Measurements from ENCODE around the gene JPT2.

JPT2 gene

DNA sequence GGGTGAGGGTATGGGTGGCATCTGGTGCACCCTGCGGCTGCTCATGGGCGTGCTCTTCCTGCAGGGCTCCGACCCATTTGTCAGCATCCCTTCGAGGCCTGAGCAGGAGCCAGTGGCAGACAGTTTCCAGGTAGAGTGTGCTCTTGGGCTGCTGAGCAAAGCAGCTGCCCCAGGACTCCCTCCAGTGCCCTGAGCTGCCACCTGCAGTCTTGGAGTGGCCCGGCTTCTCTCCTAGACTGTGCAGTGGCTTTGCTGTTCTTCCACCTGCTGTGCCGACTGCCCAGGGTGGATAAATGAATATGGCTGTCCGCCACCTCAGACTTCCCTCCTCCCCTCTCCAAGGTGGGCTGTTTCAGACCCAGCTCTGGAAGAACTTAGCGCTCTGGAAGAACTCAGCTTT, 10.8 kb upstream of the JPT2 start:
- no peak overlapping the region for H3K4me3 ChIP-seq (ENCODE audit: low read depth, low read length)
- no peak for DNase-seq (ENCODE audit: low read depth)
- TF ChIP-seq, protein P1, sequence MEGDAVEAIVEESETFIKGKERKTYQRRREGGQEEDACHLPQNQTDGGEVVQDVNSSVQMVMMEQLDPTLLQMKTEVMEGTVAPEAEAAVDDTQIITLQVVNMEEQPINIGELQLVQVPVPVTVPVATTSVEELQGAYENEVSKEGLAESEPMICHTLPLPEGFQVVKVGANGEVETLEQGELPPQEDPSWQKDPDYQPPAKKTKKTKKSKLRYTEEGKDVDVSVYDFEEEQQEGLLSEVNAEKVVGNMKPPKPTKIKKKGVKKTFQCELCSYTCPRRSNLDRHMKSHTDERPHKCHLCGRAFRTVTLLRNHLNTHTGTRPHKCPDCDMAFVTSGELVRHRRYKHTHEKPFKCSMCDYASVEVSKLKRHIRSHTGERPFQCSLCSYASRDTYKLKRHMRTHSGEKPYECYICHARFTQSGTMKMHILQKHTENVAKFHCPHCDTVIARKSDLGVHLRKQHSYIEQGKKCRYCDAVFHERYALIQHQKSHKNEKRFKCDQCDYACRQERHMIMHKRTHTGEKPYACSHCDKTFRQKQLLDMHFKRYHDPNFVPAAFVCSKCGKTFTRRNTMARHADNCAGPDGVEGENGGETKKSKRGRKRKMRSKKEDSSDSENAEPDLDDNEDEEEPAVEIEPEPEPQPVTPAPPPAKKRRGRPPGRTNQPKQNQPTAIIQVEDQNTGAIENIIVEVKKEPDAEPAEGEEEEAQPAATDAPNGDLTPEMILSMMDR (conservative IDR thresholded peaks at IDR 0.05; ENCODE audit: low read depth, low read length), result no peak

DNA sequence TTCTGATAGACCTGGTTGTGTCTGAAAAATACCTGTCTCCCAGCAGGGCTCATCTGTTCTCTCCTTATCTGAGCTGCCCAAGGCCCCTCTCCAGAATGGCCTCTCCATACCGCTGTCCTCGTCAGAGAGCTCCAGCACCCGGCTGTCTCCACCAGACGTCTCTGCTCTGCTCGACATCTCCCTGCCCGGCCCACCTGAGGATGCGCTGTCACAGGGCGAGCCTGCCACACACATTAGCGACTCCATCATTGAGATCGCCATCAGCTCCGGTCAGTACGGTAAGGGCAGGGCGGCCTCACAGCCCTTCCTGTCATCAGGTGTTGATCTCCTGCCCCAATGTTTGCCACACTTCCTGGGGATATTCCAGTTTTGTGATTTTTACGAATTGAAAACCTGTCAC, 10.2 kb upstream of the JPT2 start:
- TF ChIP-seq, protein P1 (conservative IDR thresholded peaks at IDR 0.05; ENCODE audit: low read depth, low read length), result no peak
- no peak for DNase-seq (ENCODE audit: low read depth)
- no peak overlapping the region for H3K4me3 ChIP-seq (ENCODE audit: low read depth, low read length)

DNA sequence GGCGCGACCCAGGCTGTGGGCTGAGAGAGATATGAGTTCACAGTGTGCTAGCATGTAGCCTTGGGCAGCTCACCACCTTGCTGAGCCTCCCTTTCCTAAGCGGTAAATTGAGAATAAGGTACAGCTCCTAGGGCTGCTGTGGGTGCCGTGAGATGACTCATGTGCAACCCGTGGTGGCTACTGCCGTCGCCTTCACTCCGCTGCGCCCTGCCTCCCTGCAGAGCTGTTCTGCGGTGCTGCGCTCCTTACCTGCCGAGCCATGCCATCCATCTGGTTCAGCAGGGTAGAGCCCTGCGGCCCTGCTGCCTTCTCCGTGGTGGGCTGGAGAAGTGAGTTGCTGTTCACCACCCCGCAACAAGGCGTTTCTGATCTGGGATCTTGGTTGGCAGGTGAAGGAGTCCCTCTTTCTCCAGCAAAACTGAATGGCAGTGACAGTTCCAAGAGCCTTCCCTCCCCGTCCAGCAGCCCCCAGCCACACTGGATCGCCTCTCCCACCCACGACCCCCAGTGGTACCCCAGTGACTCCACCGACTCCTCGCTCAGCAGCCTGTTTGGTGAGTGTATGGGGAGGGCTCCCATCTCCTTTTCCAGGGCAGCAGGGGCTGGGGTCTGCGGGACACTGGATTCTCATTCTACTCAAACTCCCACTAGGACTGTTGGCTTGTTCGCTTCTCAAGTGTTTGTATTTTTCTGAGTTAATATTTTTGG, 9.3 kb upstream of the JPT2 start:
- DNase-seq (ENCODE audit: low read depth), result no peak
- no peak overlapping the region for H3K4me3 ChIP-seq (ENCODE audit: low read depth, low read length)
- TF ChIP-seq, protein P1 (conservative IDR thresholded peaks at IDR 0.05; ENCODE audit: low read depth, low read length), result no peak

DNA sequence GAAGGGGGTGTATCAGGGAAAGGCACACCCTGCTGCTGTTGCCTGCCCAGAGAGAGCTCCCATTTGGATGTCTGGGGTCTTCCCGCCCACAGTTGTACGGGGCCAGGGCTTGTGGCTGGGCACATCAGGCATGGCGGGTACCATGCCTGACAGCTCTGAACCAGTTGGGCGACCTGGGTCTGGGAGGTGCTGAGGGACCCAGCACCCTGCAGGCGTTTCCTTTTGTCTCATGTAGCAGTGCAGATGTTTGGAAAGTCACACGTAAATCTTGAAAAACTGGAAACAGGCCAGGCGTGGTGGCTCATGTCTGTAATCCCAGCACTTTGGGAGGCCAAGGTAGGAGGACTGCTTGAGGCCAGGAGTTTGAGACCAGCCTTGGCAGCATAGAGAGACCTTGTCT, 8.4 kb upstream of the JPT2 start:
- H3K4me3 ChIP-seq (ENCODE audit: low read depth, low read length), result no peak overlapping the region
- no peak for DNase-seq (ENCODE audit: low read depth)
- TF ChIP-seq, protein P1 (conservative IDR thresholded peaks at IDR 0.05; ENCODE audit: low read depth, low read length), result no peak

DNA sequence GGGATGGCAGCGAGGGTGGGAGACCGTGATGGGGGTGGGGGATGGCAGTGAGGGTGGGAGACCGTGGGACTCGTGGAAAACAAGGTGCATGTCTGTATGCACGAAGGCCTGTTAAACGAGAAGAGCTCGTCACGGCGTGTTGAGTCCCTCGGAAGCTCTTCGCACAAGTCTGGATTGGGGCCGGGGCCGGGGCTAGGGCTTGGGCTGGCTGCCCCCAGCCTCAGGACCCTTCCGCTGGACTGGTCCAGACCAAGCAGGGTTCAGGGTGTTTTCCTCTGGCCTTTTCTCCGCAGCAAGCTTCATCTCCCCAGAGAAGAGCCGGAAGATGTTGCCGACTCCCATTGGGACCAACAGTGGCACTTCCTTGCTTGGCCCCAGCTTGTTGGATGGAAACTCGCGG, 7.7 kb upstream of the JPT2 start:
- TF ChIP-seq, protein P1 (conservative IDR thresholded peaks at IDR 0.05; ENCODE audit: low read depth, low read length), result no peak
- DNase-seq (ENCODE audit: low read depth), result no peak
- H3K4me3 ChIP-seq (ENCODE audit: low read depth, low read length), result no peak overlapping the region

DNA sequence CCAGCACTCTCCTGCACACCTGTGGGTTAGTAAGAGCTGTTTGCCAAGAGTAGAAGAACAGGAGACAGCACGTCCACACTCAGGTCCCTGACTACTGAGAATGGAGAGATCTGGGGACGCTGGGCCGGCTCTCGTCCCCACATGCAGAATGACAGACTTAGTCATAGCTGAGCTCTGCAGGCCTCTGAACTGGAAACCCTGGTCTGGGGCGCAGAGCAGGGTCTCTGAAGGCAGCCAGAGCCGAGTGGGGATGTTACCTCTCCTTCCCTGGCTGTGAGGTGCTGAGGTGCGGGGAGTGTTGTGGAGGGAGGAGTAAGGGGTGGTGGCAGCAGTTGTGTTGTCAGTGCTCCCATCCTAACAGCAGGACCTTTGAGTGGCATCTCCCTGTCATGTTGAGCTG, 7.2 kb upstream of the JPT2 start:
- no peak for DNase-seq (ENCODE audit: low read depth)
- H3K4me3 ChIP-seq (ENCODE audit: low read depth, low read length), result no peak overlapping the region
- TF ChIP-seq, protein P1 (conservative IDR thresholded peaks at IDR 0.05; ENCODE audit: low read depth, low read length), result no peak

- TF ChIP-seq, protein P1 (conservative IDR thresholded peaks at IDR 0.05; ENCODE audit: low read depth, low read length), result no peak
- no peak for DNase-seq (ENCODE audit: low read depth)
- H3K4me3 ChIP-seq (ENCODE audit: low read depth, low read length), result no peak overlapping the region
Observed at GRCh38 chr16:1673424-1674151, 4.5 kb upstream of the JPT2 start.

All from choroid plexus epithelial cell (primary cell).